Endodermal cell (in vitro differentiated cells): ENCODE data around the gene CLMN. TPM values are rescaled to one million over a fixed set of nuclear protein-coding genes. Genes with fewer than 3 reads are reported as not detected.

ENCODE experiments used
- DNase-seq: peaks from one replicate; pipeline ENCODE4 v3.0.0-alpha.2; 2017
- H3K27ac ChIP-seq: 2 replicates; pipeline ENCODE4 v1.5.1; 2013; ENCODE audit warnings: mild to moderate bottlenecking, low read depth, low read length, moderate library complexity
- H3K27me3 ChIP-seq: 2 replicates; pipeline ENCODE4 v1.6.1; 2013; ENCODE audit warnings: mild to moderate bottlenecking, low read length, moderate library complexity; ENCODE audit not compliant: insufficient read depth, control insufficient read depth, poor library complexity, severe bottlenecking
- H3K36me3 ChIP-seq: 2 replicates; pipeline ENCODE4 v1.7.0; 2013; ENCODE audit warnings: mild to moderate bottlenecking, low read length, moderate library complexity; ENCODE audit not compliant: control insufficient read depth, insufficient read depth
- H3K4me1 ChIP-seq: one replicate; pipeline ENCODE4 v1.7.0; 2013; ENCODE audit warnings: low read length; ENCODE audit not compliant: control insufficient read depth, insufficient read depth
- H3K4me3 ChIP-seq: 2 replicates; pipeline ENCODE4 v1.5.1; 2013; ENCODE audit warnings: mild to moderate bottlenecking, low read length, moderate library complexity
- H3K9ac ChIP-seq: 2 replicates; pipeline ENCODE4 v1.6.1; 2013; ENCODE audit warnings: mild to moderate bottlenecking, low read length, moderate library complexity; ENCODE audit not compliant: poor library complexity, severe bottlenecking; ENCODE audit errors: extremely low read depth
- H3K9me3 ChIP-seq: 2 replicates; pipeline ENCODE4 v1.6.1; 2013; ENCODE audit warnings: mild to moderate bottlenecking, low read length, moderate library complexity; ENCODE audit not compliant: control insufficient read depth
- H3K27ac Mint-ChIP-seq: 2 replicates; pipeline ENCODE4 v1.8.0; 2020; ENCODE audit warnings: mixed read lengths
- H3K27me3 Mint-ChIP-seq: 2 replicates; pipeline ENCODE4 v1.8.0; 2021; ENCODE audit warnings: mild to moderate bottlenecking, mixed read lengths; ENCODE audit not compliant: insufficient read depth
- H3K36me3 Mint-ChIP-seq: 2 replicates; pipeline ENCODE4 v1.8.0; 2020; ENCODE audit warnings: low read depth, mixed read lengths
- H3K4me1 Mint-ChIP-seq: 2 replicates; pipeline ENCODE4 v1.8.0; 2020; ENCODE audit warnings: mixed read lengths
- H3K4me3 Mint-ChIP-seq: 2 replicates; pipeline ENCODE4 v1.8.0; 2020; ENCODE audit warnings: mild to moderate bottlenecking, moderate library complexity, mixed read lengths
- H3K9me3 Mint-ChIP-seq: 2 replicates; pipeline ENCODE4 v1.8.0; 2020; ENCODE audit warnings: mild to moderate bottlenecking, mixed read lengths
- WGBS, 2 experiments: methylation state at CpG; one replicate each; pipeline versions ENCODE4 v1.1.5 to v1.1.7; 2013; ENCODE audit warnings: missing lambda C conversion rate in 2 of 2, mixed read lengths in 1 of 2; ENCODE audit not compliant: insufficient coverage in 1 of 2, insufficient read length in 1 of 2; 5-methylcytosine and 5-hydroxymethylcytosine counted together
- total RNA-seq, 2 donors: library from RNA; stranded (reverse); fragmentation: NEBNext Ultra II Directional in 1 of 2; extraction: Animal tissue kit (Norgen Biotek cat#: 25700) in 1 of 2; gene quantifications; 2 replicates in 1 of 2; 3 replicates in 1 of 2; pipeline ENCODE4 v1.2.1, GENCODE V29; 2021
- TF ChIP-seq, protein P1 (sequence below): fragments of 200-600 bp; sonication (generic); conservative IDR thresholded peaks from 2 replicates; pipeline ENCODE4 v1.5.0; 2021; ENCODE audit warnings: antibody characterized with exemption, mild to moderate bottlenecking

Gene CLMN
- total RNA-seq, 2 donors from 2014 or later: 9.5 to 11.7 TPM

DNA sequence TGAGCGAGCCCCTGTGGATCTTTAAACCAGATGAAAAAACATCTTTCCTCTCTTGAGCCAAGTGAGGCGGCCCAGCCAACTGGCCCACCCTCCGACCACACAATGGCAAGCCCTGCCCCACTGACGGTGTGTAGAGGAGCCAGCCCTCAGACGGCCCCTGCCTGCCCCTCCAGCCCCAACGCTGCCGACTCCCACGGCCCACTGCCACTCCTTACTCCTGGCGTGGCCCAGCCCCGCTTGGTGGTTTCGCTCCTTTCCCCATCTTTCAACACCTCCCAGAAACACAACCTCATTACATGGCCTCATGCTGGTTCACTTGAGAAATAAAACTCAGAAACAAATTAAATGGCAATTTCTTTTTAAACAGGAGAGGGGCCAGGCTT, 81.8 kb downstream of the CLMN start:
- H3K4me3 ChIP-seq: no peak overlapping the region
- no peak overlapping the region for H3K9ac ChIP-seq
- Mint-ChIP-seq H3K36me3 (no peaks in the 10 kb centered on the region), H3K4me1 (peaks cover 10% of the 10 kb centered on the region), H3K9me3 (no peaks in the 10 kb centered on the region), H3K27me3 (no peaks in the 10 kb centered on the region), H3K27ac (peak overlapping the region; percentile 23), H3K4me3 (no peak overlapping the region)
- H3K4me1 ChIP-seq: no peaks in the 10 kb centered on the region
- H3K9me3 ChIP-seq: no peaks in the 10 kb centered on the region
- no peak overlapping the region for H3K27ac ChIP-seq
- no peaks in the 10 kb centered on the region for H3K36me3 ChIP-seq
- TF ChIP-seq, protein P1, sequence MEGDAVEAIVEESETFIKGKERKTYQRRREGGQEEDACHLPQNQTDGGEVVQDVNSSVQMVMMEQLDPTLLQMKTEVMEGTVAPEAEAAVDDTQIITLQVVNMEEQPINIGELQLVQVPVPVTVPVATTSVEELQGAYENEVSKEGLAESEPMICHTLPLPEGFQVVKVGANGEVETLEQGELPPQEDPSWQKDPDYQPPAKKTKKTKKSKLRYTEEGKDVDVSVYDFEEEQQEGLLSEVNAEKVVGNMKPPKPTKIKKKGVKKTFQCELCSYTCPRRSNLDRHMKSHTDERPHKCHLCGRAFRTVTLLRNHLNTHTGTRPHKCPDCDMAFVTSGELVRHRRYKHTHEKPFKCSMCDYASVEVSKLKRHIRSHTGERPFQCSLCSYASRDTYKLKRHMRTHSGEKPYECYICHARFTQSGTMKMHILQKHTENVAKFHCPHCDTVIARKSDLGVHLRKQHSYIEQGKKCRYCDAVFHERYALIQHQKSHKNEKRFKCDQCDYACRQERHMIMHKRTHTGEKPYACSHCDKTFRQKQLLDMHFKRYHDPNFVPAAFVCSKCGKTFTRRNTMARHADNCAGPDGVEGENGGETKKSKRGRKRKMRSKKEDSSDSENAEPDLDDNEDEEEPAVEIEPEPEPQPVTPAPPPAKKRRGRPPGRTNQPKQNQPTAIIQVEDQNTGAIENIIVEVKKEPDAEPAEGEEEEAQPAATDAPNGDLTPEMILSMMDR: no peak
- no peaks in the 10 kb centered on the region for H3K27me3 ChIP-seq
- no peak for DNase-seq
- WGBS, 2 experiments: 88 to 96% methylated on average over 4 to 11 of the region's 11 CpGs

DNA sequence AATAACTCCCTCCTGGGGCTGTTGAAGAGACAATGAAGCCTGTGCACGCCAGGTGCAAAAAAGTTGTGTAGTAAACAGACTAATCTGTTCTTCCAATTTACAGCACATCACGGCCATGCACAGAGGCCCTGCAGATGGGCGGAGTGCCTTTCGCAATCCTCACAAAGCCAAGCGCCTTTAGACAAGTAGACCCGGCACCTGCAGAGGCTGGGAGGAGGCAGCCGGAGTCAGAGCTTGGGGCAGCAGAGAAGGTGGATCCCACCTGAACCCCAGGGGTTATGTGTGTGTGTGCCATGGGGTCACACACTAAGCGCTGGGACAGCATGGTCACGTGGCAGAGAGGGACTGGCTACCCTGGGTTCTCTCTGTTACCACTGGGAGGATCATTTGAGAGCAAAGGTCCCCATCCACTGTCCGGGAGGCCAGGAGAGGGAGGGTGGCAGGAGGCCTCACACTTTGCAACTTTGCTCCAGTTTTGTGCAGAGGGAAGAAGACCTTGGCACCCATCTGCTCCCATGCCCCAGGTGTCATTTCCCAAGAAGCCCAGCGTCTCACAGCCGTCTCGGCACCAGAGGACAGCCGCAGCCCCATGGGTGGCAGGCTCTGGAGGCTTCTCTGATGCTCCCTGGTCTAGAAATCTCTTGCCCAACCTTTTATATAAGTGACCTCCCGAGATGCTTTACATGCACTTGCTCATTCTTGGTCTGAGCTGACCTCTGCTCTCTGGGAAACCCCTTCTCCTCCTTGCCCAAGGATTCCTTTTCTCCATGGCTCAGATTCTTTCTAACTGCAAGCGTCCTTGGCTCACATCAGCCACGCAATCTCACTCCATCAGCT, 82.4 kb downstream of the CLMN start:
- no peak overlapping the region for H3K9ac ChIP-seq
- Mint-ChIP-seq H3K36me3 (no peaks in the 10 kb centered on the region), H3K4me3 (no peak overlapping the region), H3K27ac (no peak overlapping the region), H3K9me3 (no peaks in the 10 kb centered on the region), H3K4me1 (peaks cover 10% of the 10 kb centered on the region), H3K27me3 (no peaks in the 10 kb centered on the region)
- H3K27me3 ChIP-seq: no peaks in the 10 kb centered on the region
- no peaks in the 10 kb centered on the region for H3K36me3 ChIP-seq
- TF ChIP-seq, protein P1: no peak
- DNase-seq: no peak
- H3K9me3 ChIP-seq: no peaks in the 10 kb centered on the region
- H3K27ac ChIP-seq: no peak overlapping the region
- no peak overlapping the region for H3K4me3 ChIP-seq
- no peaks in the 10 kb centered on the region for H3K4me1 ChIP-seq
- WGBS, 2 experiments: 92 to 94% methylated on average over 12 to 17 of the region's 17 CpGs

- TF ChIP-seq, protein P1: no peak
- Histone ChIP-seq H3K9ac (no peak overlapping the region), H3K4me3 (no peak overlapping the region), H3K9me3 (no peaks in the 10 kb centered on the region), H3K27me3 (no peaks in the 10 kb centered on the region), H3K27ac (no peak overlapping the region), H3K4me1 (no peaks in the 10 kb centered on the region), H3K36me3 (no peaks in the 10 kb centered on the region)
- no peaks in the 10 kb centered on the region for H3K36me3 Mint-ChIP-seq
- no peaks in the 10 kb centered on the region for H3K27me3 Mint-ChIP-seq
- H3K9me3 Mint-ChIP-seq: no peaks in the 10 kb centered on the region
- H3K27ac Mint-ChIP-seq: no peak overlapping the region
- 92 to 97% methylated on average over 5 to 12 of the region's 12 CpGs for WGBS, 2 experiments
- H3K4me3 Mint-ChIP-seq: no peak overlapping the region
- no peak for DNase-seq
- H3K4me1 Mint-ChIP-seq: peaks cover 10% of the 10 kb centered on the region
Observed at GRCh38 chr14:95236221-95236620, 83.5 kb downstream of the CLMN start.
